Bronchial epithelial cell (primary cell): ENCODE data around the gene RAB18. TPM values are rescaled to one million over a fixed set of nuclear protein-coding genes. Genes with fewer than 3 reads are reported as not detected.
A peak's percentile ranks its signal among the peaks of the same experiment; 100 is the strongest.

Source experiments
- DNase-seq: peaks from one replicate; pipeline ENCODE4 v3.0.0-alpha.2; 2010; ENCODE audit warnings: low read depth
- FAIRE-seq: peaks from 2 replicates; lab custom pipeline; 2011; peaks lifted over from hg19 to GRCh38; lab: Jason Lieb, UNC
- H3K27me3 ChIP-seq: 2 replicates; pipeline ENCODE4 v1.5.1; 2011; ENCODE audit warnings: low read length; ENCODE audit not compliant: control insufficient read depth, insufficient read depth
- H3K36me3 ChIP-seq: 2 replicates; pipeline ENCODE4 v1.5.1; 2011; ENCODE audit warnings: low read length; ENCODE audit not compliant: control insufficient read depth, insufficient read depth
- H3K4me3 ChIP-seq: 2 replicates; pipeline ENCODE4 v1.5.1; 2011; ENCODE audit warnings: mild to moderate bottlenecking, low read depth, low read length, control low read depth
- CTCF ChIP-seq: IDR thresholded peaks from 2 replicates; pipeline ENCODE4 v1.5.1; 2011; ENCODE audit warnings: mild to moderate bottlenecking, moderate library complexity, low read length, control low read depth, inconsistent platforms; ENCODE audit not compliant: insufficient read depth, severe bottlenecking
- total RNA-seq: library from RNA; depleted of rRNA; stranded (reverse); fragments of >200 nt; gene quantifications from 2 replicates; pipeline ENCODE4 v1.2.1, GENCODE V29; 2014

Gene RAB18
- total RNA-seq, 1 donor from 2014 or later, result 74.8 TPM

- FAIRE-seq, result no peak
- H3K27me3 ChIP-seq, result no peaks in the 10 kb centered on the region
- peaks cover 10% of the 10 kb centered on the region for H3K36me3 ChIP-seq
- no peak for DNase-seq
- H3K4me3 ChIP-seq, result no peak overlapping the region
- no peak for TF ChIP-seq CTCF
These were observed 27.3 kb downstream of the RAB18 start for GRCh38 chr10:27531336-27531847.

- FAIRE-seq (no peak), DNase-seq (no peak)
- no peak for TF ChIP-seq CTCF
- Histone ChIP-seq H3K27me3 (no peaks in the 10 kb centered on the region), H3K4me3 (no peak overlapping the region), H3K36me3 (peaks cover 16% of the 10 kb centered on the region)
These were observed 30.1 kb downstream of the RAB18 start for GRCh38 chr10:27534161-27534700.

GRCh38 chr10:27535317-27535716, 31.2 kb downstream of the RAB18 start:
- TF ChIP-seq CTCF, result no peak
- no peak overlapping the region for H3K4me3 ChIP-seq
- no peaks in the 10 kb centered on the region for H3K27me3 ChIP-seq
- DNase-seq (no peak), FAIRE-seq (no peak)
- peaks cover 16% of the 10 kb centered on the region for H3K36me3 ChIP-seq

- Histone ChIP-seq H3K27me3 (no peaks in the 10 kb centered on the region), H3K36me3 (peaks cover 16% of the 10 kb centered on the region), H3K4me3 (no peak overlapping the region)
- no peak for TF ChIP-seq CTCF
- peak; percentile 68 for FAIRE-seq
- DNase-seq, result no peak
These were observed 32.3 kb downstream of the RAB18 start for GRCh38 chr10:27536437-27536836.

GRCh38 chr10:27537166-27537565, 33.1 kb downstream of the RAB18 start:
- DNase-seq, result no peak
- no peak for TF ChIP-seq CTCF
- no peak for FAIRE-seq
- H3K27me3 ChIP-seq, result no peaks in the 10 kb centered on the region
- no peak overlapping the region for H3K4me3 ChIP-seq
- peaks cover 16% of the 10 kb centered on the region for H3K36me3 ChIP-seq

- Histone ChIP-seq H3K27me3 (no peaks in the 10 kb centered on the region), H3K36me3 (peaks cover 18% of the 10 kb centered on the region), H3K4me3 (no peak overlapping the region)
- FAIRE-seq, result no peak
- no peak for DNase-seq
- no peak for TF ChIP-seq CTCF
These were observed 33.7 kb downstream of the RAB18 start for GRCh38 chr10:27537787-27538186.
